HG02981 (cell line): ENCODE results near the gene SGK2.
A peak's percentile ranks its signal among the peaks of the same experiment; 100 is the strongest.
"Not testable (repeated sequence)": the region's sequence is repeated elsewhere in the genome, so short reads cannot be mapped to it uniquely, and the experiment has no call there.

ENCODE experiments used
- ATAC-seq: cut with Tn5 transposase; IDR thresholded peaks from one replicate; pipeline ENCODE4 v1.9.1; 2021; ENCODE audit warnings: mild to moderate bottlenecking, moderate library complexity; ENCODE audit not compliant: unreplicated experiment

Gene SGK2

GRCh38 chr20:43590392-43591303 is 31.8 kb downstream of the SGK2 start, which contains the start of gene IFT52:
IFT52 (plus strand) TSS chr20:43590937; CDS start chr20:43594699, 3,762 bp downstream.
- ATAC-seq, result peak; percentile 98

- not testable (repeated sequence) for ATAC-seq
Measured at GRCh38 chr20:43601960-43602359, 43.1 kb downstream of the SGK2 start.

DNA sequence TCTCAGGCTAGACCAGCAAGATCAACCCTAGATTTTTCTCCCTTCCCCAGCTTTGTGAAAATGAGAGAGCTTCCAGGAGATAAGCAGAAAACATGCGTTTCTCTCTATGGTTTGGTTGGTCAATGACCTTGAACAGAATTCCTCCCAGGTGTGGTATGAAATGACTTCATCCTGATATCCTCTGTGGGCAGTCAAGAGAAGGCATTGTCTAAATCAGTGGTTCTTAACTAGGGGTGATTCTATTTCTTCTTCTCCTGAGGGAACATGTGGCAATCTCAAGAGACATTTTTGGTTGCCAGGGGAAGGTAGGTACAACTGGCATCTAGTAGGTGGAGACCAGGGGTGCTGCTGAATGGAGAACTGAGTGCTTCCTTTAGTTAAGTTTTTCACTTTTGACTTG is 44.3 kb downstream of the SGK2 start:
- ATAC-seq, result no peak

GRCh38 chr20:43605715-43606114 is 46.9 kb downstream of the SGK2 start:
- ATAC-seq, result no peak

GRCh38 chr20:43607278-43607677 is 48.5 kb downstream of the SGK2 start:
- not testable (repeated sequence) for ATAC-seq

DNA sequence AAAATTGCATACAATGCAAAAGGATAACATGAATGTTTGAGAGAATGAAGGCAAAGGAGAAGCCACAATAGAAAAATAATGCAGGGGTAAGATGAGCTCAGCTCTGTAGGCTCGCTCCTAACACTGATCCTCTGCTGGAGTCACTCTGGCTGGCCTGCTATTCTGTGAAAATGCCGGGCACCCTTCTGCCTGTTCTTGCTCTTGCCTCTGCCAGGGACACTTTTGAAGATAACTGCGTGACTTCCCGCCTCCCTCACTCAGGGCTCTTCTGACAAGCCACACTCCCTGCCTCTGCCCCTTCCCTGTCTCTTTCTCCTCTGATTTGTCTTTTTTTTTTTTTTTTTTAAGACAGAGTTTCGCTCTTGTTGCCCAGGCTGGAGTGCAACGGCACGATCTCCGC is 72.8 kb downstream of the SGK2 start:
- no peak for ATAC-seq
